Measurements from ENCODE around the gene TADA2A. TPM values are rescaled to one million over a fixed set of nuclear protein-coding genes. Genes with fewer than 3 reads are reported as not detected.

Gene TADA2A
- total RNA-seq, 4 donors from 2014 or later = 6.7 to 8.9 (median 7.6) TPM

- no peak overlapping the region for H3K27ac ChIP-seq
- no peaks in the 10 kb centered on the region for H3K27me3 ChIP-seq
- no peaks in the 10 kb centered on the region for H3K36me3 ChIP-seq
- H3K4me1 ChIP-seq = no peaks in the 10 kb centered on the region
- no peak for TF ChIP-seq POLR2A (IDR thresholded peaks at IDR 0.05)
- TF ChIP-seq CTCF (IDR thresholded peaks at IDR 0.05) = no peak
- H3K9me3 ChIP-seq = no peaks in the 10 kb centered on the region
- no peak overlapping the region for H3K4me3 ChIP-seq
- DNase-seq = no peak
- WGBS, 2 donors = 95 to 97% methylated on average over 4 to 5 of the region's 5 CpGs
- intact Hi-C loops (cut with DNase I) = no loop called here
Observed at GRCh38 chr17:37386462-37386861, 20.2 kb upstream of the TADA2A start.

GRCh38 chr17:37388266-37388665 lies 18.4 kb upstream of the TADA2A start:
- 66 to 83% methylated on average over 3 of the region's 3 CpGs for WGBS, 2 donors
- no peaks in the 10 kb centered on the region for H3K9me3 ChIP-seq
- H3K36me3 ChIP-seq = no peaks in the 10 kb centered on the region
- no peak overlapping the region for H3K4me3 ChIP-seq
- DNase-seq = no peak
- intact Hi-C loops (cut with DNase I) = no loop called here
- H3K4me1 ChIP-seq = peaks cover 0 to 12% (median 10%) of the 10 kb centered on the region in 3 donors
- TF ChIP-seq POLR2A (IDR thresholded peaks at IDR 0.05) (no peak), CTCF (IDR thresholded peaks at IDR 0.05) (no peak)
- no peaks in the 10 kb centered on the region for H3K27me3 ChIP-seq
- H3K27ac ChIP-seq = no peak overlapping the region

GRCh38 chr17:37389160-37389559 lies 17.5 kb upstream of the TADA2A start:
- Histone ChIP-seq H3K36me3 (no peaks in the 10 kb centered on the region), H3K4me3 (no peak overlapping the region), H3K4me1 (peaks cover 0 to 12% (median 10%) of the 10 kb centered on the region in 3 donors), H3K27me3 (no peaks in the 10 kb centered on the region), H3K27ac (no peak overlapping the region), H3K9me3 (no peaks in the 10 kb centered on the region)
- WGBS, 2 donors = 92 to 100% methylated on average over 1 to 4 of the region's 4 CpGs
- TF ChIP-seq CTCF (IDR thresholded peaks at IDR 0.05) (no peak), POLR2A (IDR thresholded peaks at IDR 0.05) (no peak)
- no peak for DNase-seq
- intact Hi-C loops (cut with DNase I) = no loop called here

- H3K27me3 ChIP-seq = no peaks in the 10 kb centered on the region
- H3K36me3 ChIP-seq = no peaks in the 10 kb centered on the region
- 86 to 96% methylated on average over 6 of the region's 6 CpGs for WGBS, 2 donors
- H3K4me1 ChIP-seq = peaks cover 0 to 12% (median 10%) of the 10 kb centered on the region in 3 donors
- TF ChIP-seq CTCF (IDR thresholded peaks at IDR 0.05) = no peak
- TF ChIP-seq POLR2A (IDR thresholded peaks at IDR 0.05) = no peak
- no peak overlapping the region for H3K27ac ChIP-seq
- H3K4me3 ChIP-seq = no peak overlapping the region
- H3K9me3 ChIP-seq = no peaks in the 10 kb centered on the region
- intact Hi-C loops (cut with DNase I) = no loop called here
- no peak for DNase-seq
Observed at GRCh38 chr17:37391146-37391545, 15.5 kb upstream of the TADA2A start.

- Histone ChIP-seq H3K27ac (peak overlapping the region in 1 of 4 donors; percentile 30), H3K27me3 (no peaks in the 10 kb centered on the region), H3K36me3 (no peaks in the 10 kb centered on the region), H3K4me3 (no peak overlapping the region), H3K9me3 (no peaks in the 10 kb centered on the region), H3K4me1 (peaks cover 0 to 12% (median 10%) of the 10 kb centered on the region in 3 donors)
- TF ChIP-seq POLR2A (IDR thresholded peaks at IDR 0.05) (no peak), CTCF (IDR thresholded peaks at IDR 0.05) (no peak)
- intact Hi-C loops (cut with DNase I) = no loop called here
- 45 to 59% methylated on average over 3 of the region's 3 CpGs for WGBS, 2 donors
- no peak for DNase-seq
Observed at GRCh38 chr17:37392024-37392590, 14.6 kb upstream of the TADA2A start.
